ENCODE data around the gene CD300E.
A peak's percentile ranks its signal among the peaks of the same experiment; 100 is the strongest.
"Not testable (repeated sequence)": the region's sequence is repeated elsewhere in the genome, so short reads cannot be mapped to it uniquely, and the experiment has no call there.

Gene CD300E

DNA sequence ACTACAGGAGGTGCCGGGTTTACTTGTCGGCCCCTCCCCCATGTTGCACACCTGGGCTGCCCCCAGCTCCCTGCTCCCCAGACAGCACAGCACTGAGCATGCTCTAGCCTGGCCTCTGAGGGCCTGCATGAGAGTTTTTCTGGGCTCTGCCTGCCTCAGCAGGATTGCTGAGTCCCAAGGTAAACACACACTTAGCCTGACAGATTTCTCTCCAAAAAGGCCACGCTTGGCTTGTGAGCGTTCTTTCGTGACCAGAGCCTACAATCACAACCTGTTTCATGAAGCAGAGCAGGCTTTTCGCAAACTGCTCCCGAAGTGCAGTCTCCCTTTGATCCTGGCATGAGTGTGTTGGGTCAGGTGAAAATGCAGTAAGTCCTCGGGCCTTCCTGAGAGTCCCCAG lies 9.8 kb upstream of the CD300E start:
- no peak for DNase-seq

DNA sequence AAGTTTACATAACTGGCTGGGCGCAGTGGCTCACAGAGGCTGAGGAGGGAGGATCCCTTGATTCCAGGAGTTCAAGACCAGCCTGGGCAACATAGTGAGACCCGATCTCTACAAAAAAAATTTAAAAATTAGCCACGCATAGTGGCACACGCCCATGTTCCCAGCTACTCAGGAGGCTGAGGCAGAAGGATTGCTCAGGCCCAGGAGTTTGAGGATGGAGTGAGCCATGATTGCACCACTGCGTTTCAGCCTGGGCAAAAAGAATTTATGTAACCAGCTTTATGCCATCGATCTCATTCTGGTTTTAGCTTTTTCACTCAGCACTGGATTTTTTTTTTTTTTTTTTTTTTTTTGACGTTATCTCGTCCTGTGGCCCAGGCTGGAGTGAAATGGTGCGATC lies 9.1 kb upstream of the CD300E start:
- DNase-seq = no peak

DNA sequence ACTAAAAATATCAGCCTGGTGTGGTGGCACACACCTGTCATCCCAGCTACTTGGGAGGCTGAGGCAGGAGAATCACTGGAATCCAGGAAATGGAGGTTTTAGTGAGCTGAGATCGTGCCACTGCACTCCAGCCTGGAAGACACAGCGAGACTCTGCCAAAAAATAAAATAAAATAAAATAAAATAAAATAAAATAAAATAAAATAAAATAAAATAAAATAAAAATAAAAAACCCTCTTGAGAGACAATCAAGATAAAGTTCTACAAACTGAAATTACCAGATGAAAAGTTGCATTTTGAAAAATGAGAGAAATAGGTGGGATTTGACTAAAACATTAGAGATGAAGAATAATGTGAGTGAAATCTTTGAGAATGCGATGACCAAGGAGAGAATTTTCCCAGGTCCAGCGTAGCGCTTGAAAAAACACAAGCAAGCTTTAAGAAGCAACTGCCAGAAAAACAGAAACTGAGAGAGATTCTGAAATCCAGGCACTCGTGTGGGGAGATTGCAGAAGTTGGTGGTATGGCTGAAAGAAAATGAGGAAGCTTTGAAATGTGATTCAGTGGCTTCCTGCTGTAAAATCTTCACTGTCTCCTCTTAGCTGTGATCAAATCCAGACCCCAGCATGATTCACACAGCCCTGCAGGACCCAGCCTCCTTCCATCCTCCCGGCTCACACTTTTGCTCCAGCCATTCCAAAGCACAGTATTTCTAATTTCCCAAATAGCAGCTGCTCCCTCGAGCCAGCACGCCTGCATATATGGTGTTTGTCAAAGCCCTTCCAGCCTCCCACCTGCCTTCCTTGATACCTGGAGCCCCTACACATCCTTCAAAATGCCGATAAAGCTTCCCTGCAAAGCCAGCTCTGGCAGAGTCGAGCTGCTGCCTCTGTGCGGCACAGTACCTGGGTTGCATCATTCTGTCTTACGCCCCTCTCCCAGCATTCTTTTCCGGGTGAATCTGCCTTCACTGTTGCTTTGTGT lies 8.2 kb upstream of the CD300E start:
- DNase-seq = no peak

DNA sequence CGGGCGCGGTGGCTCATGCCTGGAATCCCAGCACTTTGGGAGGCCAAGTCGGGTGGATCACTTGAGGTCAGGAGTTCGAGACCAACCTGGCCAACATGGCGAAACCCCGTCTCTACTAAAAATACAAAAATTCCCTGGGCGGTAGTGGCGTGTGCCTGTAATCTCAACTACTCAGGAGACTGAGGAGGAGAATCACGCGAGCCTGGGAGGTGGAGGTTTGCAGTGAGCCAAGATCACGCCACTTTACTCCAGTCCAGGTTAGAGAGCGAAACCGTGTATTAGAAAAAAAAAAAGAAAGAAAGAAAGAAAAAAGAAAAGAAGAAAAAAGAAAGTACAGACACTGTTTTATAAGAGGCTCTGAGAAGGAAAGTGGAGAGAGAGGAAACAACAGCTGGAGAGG lies 6.7 kb upstream of the CD300E start:
- DNase-seq = not testable (repeated sequence)

DNA sequence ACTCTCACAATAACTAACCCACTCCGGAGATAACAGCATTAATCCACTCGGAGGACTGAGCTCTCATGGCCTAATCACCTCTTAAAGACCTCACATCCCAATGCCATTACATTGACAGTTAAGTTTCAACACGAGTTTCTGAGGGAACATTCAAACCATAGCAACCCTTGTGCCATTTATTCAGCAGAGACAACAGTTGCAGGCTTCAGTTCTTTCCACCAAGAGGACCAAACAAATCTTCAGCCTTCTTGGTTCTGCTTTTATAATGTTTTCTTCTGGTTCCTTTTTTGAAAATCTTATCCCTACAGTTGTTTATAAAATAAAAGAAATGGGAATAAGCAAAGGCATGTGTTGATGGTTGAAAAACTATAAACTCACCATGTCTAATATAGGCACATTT lies 2.1 kb upstream of the CD300E start:
- no peak for DNase-seq

DNA sequence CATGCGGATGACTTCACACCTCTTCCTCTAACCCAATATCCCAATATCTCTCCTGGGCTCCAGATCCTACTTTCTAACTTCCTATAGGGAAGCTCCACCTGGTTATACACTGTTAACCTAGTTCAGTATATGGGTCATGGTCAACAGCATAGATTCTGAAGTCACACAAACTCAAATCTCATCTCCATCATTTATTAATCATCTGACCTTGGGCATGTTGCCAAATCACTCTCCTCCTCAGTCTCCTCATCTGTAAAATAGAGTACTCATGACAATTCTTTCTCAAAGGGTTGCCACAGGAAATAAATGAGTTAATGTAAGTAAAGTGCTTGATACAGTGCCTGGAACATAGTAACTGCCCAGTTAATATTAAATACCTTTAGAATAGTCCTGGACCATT lies 593 bp upstream of the CD300E start:
- no peak for DNase-seq

DNA sequence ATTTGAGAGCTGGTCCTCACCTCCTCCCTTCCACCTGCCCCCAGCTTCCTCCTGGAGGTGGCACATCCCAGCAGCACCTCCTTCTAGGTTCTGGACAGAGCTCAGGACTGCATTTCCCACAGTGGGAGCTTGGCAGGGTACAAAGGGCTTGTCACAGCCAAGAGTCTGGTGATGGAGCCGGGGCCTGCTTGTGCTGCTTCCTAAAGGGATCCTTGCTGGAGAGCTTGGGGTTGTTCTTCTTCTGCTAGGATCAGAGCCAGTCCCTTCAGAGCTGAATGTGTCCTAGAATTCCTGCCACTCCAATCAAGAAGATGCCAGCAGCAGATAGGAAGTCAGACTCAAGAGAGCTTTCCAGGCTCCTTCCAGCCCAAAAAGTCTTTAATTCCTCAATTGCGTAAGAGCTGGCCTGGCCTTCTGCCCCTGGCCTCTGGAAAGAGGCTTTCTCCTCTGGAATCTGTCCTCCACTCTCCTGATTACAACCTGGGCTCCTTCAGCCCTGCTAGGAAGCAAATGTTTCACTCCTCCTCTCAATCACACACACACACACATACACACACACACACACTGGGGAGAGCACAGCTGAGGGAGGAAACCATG lies 4.4 kb downstream of the CD300E start:
- DNase-seq = no peak

DNA sequence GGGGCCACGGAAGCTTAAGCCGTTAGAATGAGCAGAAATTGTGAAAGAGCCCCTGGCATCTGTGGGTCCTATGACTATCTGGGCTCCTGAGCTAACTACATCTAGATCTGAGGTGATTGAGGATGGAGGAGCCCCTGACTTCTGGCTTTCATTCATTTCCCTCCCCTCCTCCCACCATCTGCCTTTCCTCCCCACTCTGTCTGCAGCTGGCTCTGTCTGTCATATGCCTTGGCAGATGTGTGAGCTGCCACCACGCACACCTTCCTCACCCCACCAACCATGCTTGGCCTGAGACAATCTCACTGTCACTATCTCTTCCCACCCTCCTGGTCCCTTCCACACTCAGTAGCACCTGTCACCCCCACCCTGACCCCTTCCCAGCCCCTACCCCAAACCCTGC lies 5.1 kb downstream of the CD300E start:
- DNase-seq = no peak

DNA sequence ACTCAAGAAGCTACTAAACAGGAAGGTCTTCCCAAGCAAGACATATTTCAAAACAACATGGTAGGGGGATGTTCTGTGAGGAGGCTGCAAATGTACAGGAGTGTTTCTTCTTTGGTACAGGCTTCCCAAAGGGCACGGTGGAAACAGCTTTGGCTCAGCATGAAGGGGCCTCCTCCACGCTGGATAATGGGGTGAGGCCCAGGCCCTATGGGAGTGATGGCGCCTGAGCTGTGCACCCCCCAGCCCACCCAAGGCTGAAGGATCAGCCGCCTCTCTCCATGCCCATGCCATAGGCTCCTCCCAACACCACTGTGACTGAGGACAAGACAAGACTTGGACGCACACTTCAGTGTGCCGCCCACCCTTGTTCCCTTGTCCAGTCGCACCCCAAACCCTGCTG lies 6.8 kb downstream of the CD300E start:
- DNase-seq = no peak

DNA sequence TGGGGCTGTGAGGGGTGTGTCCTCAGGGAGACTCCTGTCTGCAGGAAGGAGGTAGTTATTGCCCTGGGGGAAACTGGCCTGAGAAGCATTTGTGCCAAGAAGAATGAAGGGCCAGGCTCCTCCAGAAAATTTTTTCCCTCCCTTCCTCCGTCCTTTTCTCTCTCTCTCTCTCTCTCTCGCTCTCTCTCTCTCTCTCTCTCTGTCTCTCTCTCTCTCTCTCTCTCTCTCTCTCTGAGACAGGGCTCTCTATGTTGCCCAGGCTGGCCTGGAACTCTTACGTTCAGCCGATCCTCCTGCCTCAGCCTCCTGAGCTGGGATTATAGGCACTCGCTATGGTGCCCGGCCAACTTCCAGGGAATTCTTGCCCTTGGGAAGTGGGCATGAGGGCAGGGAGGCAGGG lies 11.5 kb downstream of the CD300E start:
- DNase-seq = no peak

DNA sequence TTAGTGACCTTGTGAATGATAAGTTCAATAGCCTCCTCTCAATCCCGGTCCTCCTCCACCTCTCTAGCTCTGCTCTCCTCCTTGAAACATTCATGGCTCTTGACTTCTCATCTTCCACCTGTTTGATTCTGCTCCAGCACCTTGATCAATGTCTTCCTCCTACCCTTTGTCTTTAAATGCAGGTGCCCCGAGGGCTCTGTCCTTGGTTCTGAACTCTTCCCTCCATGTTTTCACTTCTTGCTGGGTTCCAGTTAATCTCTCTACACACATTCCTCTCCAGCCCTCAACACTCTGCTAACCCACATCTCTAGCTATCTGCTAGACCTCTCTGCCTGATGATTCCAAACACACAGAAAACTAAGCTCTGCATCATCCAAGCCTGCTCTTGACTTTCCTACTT lies 13.4 kb downstream of the CD300E start:
- no peak for DNase-seq

DNA sequence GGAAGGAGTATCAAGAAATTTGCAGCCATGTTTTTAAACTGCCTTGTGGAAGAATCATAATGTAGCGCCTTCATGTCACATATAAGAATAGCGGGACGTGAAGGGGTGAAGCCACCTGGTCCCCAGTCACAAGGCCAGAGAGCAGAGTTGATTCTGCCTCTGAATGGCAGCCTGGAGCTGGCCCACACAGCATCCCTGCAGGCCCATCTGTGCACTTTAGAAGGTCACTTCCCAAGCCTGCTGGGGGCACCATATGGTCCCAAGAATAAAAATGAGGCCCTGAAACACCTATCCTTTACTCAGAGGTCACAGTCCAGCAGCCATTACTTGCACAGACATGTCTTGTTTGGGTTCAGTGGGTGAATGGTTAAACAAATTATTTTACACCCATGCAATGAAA lies 15.0 kb downstream of the CD300E start:
- no peak for DNase-seq

DNA sequence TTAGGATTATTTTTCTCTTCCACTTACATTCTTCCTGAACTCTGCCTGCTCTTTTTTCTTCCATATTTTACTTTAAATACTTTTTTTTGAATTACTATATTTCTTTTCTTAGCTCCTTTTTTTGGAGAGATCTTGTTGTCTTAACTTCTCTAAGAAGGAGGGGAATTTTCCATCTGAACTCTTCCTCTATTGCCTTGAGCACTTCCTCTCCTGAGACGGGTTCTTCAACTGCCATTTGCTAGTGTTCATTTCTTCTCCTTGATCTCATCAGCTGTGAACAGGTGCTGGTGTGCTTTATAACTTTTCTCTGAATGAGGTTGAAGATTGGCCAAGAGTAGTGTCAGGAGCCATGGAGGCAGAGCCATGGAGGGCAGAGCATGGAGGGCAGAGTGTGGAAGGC lies 16.3 kb downstream of the CD300E start:
- no peak for DNase-seq

DNA sequence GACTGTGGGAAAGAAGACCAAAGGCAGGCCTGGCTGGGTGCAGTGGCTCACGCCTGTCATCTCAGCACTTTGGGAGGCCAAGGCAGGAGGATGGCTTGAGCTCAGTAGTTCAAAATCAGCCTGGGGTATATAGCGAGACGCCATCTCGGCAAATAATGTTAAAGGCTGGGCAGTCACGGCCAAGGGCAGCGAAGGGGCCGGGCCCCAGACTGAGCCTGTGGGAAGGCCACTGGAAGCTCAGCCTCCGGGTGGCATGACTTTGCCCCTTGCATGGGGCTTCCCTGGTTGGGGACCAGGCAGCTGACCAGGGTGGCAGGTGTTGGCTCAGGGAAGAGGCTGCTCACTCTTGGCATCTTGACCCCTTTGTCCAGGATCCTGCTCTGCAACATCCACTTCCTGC lies 17.5 kb downstream of the CD300E start:
- no peak for DNase-seq

DNA sequence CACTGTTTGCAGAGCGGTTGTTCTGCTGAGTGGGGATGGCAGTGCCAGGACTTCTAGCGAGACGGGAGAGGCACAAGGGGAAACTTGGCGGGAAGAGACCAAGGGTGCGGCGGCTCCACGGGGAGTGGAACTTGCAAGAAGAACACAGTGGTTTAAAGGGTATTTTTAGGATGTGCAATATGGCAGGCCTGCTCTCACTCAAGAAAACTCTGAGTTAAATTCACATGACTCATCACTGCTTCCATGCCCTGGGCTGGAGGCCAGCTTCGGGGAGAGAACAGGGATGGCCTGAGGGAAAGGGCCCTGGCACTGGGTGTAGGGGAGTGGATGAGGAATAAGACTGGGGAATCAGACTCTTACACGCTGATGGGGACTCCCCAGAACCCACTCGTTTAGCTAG lies 18.2 kb downstream of the CD300E start:
- no peak for DNase-seq

DNA sequence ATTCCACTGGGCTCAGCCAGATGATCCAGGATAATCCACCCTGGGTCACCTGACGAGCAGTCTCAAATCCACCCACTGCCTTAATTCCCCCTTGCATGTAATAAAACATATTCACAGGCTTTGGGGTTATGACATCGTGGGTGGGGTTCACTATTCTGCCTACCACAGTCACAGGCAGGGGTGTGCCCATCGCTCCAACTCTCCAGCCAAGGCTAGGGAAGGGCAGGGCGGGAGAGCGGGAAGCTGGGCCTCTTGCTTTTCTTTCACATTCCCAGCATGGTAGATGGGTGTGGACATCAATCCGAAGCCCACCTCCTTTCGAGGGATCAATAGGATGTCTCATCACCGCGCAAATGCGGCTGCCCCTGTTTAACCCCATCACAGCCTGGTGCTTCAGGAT lies 18.8 kb downstream of the CD300E start:
- no peak for DNase-seq

DNA sequence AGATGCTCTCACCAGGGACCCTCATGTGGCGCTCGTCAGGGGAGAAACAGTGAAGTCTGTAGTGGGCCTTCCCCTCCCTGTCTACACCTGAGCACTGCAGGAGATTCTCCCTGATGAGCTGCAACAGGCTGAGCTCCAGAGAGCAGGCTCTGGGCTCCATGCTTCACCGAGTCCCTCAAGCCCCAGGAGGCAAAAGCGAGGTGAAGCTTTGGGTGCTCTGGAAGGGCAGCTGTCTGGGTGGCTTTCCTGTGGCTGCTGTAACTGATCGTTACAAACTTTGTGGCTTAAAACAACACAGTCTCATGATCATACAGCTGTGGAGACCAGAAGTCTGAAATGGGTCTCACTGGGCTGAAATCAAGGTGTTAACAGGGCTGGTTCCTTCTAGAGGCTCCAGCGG lies 19.3 kb downstream of the CD300E start:
- no peak for DNase-seq

DNA sequence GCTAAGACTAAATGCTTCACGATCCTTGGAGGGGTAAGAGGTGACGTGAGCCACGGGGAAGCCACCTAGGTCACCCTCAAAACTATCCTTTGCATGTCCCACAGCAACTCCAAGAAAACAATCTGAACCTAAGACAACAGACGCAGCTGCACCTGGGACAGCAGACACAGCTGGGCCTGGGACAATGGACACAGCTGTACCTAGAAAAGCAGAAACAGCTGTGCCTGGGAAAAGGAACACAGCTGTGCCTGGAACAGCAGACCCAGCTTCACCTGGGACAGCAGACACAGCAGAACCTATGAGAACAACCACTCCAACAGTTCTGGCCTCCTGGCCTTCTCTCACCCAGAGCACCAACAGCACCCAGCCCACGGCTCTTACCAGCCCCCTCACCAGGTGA lies 19.8 kb downstream of the CD300E start:
- no peak for DNase-seq

DNA sequence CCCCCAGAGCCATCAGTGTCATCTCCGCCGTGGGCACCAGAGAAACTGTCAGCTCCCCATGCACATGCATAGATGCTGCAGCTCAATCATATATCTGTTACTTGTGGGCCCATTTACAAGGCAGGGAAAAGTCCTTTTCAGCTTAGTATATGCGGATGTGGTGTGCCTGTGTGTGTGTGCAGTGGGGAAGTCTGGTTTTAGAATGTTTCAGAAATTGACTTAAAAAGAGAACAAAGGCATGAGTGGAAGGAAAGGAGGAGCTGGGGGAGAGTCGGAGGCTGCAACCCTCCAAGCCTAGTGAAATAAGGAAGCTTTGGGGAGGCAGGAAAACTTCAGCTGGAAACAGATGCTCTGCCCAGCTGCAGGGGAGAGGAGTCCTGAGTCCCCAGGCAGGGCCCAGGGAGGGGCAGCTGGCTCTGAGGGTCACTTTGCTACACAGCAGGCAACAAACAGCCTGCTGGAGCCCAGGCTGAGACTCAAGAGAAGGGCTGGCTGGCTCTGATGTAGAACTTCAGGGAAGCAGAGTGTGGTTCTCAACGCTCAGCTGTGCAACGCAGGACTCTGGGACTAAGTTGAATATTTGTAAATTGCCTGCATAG lies 20.4 kb downstream of the CD300E start:
- DNase-seq = no peak

DNA sequence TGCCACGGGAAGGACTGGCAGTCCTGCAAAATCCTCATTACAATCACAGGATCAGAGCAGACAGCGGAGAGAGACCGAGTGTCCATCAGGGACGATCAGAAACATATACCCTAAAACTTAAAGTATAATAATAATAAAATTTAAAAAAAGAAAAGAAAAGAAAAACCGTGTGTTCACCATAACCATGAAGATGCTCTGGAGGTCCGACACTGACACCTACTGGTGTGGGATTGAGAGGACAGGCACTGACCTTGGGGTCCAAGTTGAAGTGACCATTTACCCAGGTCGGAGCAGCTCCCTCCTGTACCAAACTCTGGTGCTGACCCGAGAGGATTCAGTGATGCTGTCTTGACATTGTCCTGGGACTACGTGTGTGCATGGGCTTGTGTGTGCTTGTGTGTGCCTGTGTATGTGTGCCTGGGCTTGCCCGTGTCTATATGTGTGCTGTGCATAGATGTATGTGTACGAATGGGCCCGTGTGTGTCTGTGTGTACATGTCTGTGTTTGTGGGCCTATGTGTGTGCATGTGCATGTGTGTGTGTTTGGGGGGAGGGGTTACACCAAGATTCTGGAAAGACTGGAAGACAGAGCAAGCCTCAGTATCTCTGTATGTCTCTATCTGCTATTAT lies 21.5 kb downstream of the CD300E start:
- DNase-seq = peak; percentile 35

DNA sequence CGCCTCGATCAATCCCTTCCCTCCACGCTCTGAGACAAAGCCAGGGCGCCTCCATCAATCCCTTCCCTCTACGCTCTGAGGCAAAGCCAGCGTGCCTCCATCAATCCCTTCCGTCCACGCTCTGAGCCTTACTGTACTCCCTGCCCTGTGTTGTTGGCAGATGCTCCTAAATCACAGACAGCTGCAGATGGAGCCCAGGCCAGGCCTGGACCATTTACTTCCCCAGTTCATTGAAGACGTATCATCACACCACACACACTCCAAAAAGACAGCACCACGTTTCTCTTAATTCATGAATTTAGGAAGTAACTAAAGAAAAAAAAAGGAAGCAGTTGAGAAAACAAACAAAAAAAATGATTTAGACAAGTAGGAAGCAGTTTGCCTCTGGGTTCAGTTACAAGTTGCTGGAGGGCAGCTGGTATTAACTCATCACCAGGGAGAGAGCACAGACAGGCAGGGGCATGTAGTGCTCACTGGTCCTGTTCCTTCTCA lies 24.0 kb downstream of the CD300E start:
- DNase-seq = no peak

DNA sequence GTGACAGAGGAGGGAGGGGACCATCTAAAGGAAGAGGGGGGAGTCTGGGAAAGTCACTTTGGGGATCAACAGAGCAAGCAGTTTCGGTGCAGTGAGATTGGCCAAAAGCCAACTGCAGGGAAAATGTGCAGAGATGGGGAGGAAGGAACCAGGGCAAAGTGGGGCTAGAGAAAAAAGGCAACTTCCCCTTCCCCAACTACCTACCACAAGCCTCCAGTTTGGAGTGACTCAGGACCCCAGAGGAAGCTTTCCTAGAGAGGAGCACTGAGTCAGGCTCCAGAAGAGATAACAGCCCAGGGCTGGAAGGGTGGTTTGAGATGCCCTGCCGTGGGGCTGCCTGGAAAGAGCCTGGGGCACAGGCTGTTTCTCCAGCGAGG lies 24.5 kb downstream of the CD300E start:
- DNase-seq = no peak

DNA sequence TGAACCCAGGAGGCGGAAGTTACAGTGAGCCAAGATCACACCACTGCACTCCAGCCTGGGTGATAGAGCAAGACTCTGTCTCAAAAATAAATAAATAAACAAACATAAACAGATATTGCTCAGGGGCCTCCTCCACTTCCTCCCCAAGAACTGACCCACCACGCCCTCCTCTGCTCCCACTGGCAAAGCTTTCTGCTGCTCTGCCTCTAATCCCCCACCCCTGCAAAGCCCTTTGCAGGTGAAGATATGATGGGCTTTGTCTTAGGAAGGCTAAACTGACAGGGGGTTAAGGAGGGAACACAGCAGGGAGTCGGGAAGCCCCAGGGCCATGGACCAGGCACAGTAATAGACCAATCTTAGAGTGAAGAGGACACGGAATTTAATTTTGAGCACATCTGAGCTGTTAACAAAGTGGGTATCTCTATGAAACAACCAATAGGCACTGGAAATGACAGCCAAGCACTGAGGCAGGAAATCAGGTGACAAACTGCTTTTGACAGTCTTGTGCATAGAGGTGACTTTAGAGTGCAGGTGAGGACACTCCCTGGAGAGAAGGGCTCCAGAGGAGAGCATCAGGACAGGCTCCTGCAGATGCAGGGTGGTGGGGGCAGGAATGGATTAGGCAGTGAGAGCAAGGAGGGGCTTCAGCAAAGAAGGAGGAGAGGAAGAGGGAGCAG lies 25.1 kb downstream of the CD300E start:
- DNase-seq = no peak
